A673 (cell line): ENCODE measurements around the gene LRP1B. TPM values are rescaled to one million over a fixed set of nuclear protein-coding genes. Genes with fewer than 3 reads are reported as not detected.

ENCODE experiments used
- BruUV-seq: library from RNA; stranded (reverse); fragments of 400-500 nt; replicated peaks from 2 replicates; lab custom pipeline; 2021; lab: Mats Ljungman, UMichigan
- CTCF ChIA-PET: fragments of 300-600 bp; sonication (Branson Sonifier 250); formaldehyde crosslinking; loops from one replicate; lab custom pipeline; 2022; ENCODE audit warnings: antibody characterized with exemption; lab: Charles Lee
- POLR2A ChIA-PET: fragments of 300-600 bp; sonication (Branson Sonifier 250); formaldehyde crosslinking; loops from one replicate; lab custom pipeline; 2022; ENCODE audit warnings: antibody characterized with exemption; ENCODE audit not compliant: low non-redundant PET; lab: Charles Lee
- DNase-seq: peaks from one replicate; pipeline ENCODE4 v3.0.0-alpha.2; 2015; ENCODE audit warnings: low spot score
- H3K27ac ChIP-seq: fragments of 200-600 bp; sonication (generic); 2 replicates; pipeline ENCODE4 v1.5.1; 2016; ENCODE audit warnings: mixed run types, low read depth, mild to moderate bottlenecking, mixed read lengths, antibody characterized with exemption, low read length; ENCODE audit not compliant: poor library complexity, severe bottlenecking
- H3K27me3 ChIP-seq: fragments of 200-600 bp; sonication (generic); replicated peaks from 2 replicates; pipeline ENCODE4 v1.6.1; 2017; ENCODE audit warnings: mixed run types, low read depth, mild to moderate bottlenecking, mixed read lengths, antibody characterized with exemption, low read length; ENCODE audit not compliant: insufficient read depth, poor library complexity
- H3K36me3 ChIP-seq: fragments of 200-600 bp; sonication (generic); 2 replicates; pipeline ENCODE4 v1.6.1; 2016; ENCODE audit warnings: mixed run types, mild to moderate bottlenecking, mixed read lengths, antibody characterized with exemption, low read length; ENCODE audit not compliant: insufficient read depth, poor library complexity, severe bottlenecking
- H3K4me1 ChIP-seq: fragments of 200-600 bp; sonication (generic); 2 replicates; pipeline ENCODE4 v1.6.1; 2017; ENCODE audit warnings: mixed run types, mild to moderate bottlenecking, mixed read lengths, antibody characterized with exemption, low read length; ENCODE audit not compliant: insufficient read depth, poor library complexity, severe bottlenecking
- H3K4me3 ChIP-seq: fragments of 200-600 bp; sonication (generic); 2 replicates; pipeline ENCODE4 v1.5.1; 2016; ENCODE audit warnings: low read depth, mixed run types, mild to moderate bottlenecking, mixed read lengths, low read length; ENCODE audit not compliant: poor library complexity, severe bottlenecking
- H3K9me3 ChIP-seq: fragments of 200-600 bp; sonication (generic); 2 replicates; pipeline ENCODE4 v1.6.1; 2016; ENCODE audit warnings: mixed run types, low read depth, mild to moderate bottlenecking, mixed read lengths, antibody characterized with exemption, low read length; ENCODE audit not compliant: poor library complexity, severe bottlenecking
- EZH2 ChIP-seq: fragments of 200-600 bp; sonication (generic); IDR thresholded peaks from 2 replicates; pipeline ENCODE4 v1.6.1; 2017; ENCODE audit warnings: borderline replicate concordance, low read depth, mild to moderate bottlenecking, mixed read lengths, antibody characterized with exemption, low read length; ENCODE audit not compliant: poor library complexity, severe bottlenecking
- intact Hi-C: fragments of 100-400 bp; cut with micrococcal nuclease; formaldehyde crosslinking; loops from one replicate; pipeline ENCODE4 v1.10.0; 2022; ENCODE audit not compliant: unreplicated experiment
- total RNA-seq: library from RNA; stranded (reverse); gene quantifications from 2 replicates; pipeline ENCODE4 v1.2.3, GENCODE V29; 2021
- TF ChIP-seq, protein P1 (sequence below): fragments of 300-800, 200-600 bp; sonication (generic); conservative IDR thresholded peaks from 2 replicates; pipeline ENCODE4 v1.5.1; 2017; ENCODE audit warnings: low read depth, mild to moderate bottlenecking, antibody characterized with exemption, low read length, moderate library complexity, mixed read lengths

LRP1B gene
- total RNA-seq, 1 experiment from 2014 or later: 9.9 TPM

DNA sequence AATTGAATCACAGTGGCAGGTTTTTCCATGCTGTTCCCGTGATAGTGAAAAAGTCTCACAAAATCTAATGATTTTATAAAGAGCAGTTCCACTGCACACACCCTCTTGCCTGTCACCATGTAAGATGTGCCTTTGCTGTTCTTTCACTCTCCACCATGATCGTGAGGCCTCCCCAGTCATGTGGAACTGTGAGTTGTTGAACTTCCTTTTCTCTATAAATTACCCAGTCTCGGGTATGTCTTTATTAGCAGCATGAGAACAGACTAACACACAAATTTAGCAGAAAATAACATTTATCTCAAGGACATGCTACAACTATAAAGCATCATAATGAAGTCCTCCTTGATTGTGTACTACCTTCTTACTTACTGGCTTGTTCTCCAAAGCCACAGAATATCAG is 1526.0 kb downstream of the LRP1B start:
- intact Hi-C loops: no loop called here
- Histone ChIP-seq H3K4me1 (no peaks in the 10 kb centered on the region), H3K27ac (no peak overlapping the region), H3K9me3 (no peaks in the 10 kb centered on the region), H3K36me3 (no peaks in the 10 kb centered on the region), H3K27me3 (no peaks in the 10 kb centered on the region), H3K4me3 (no peak overlapping the region)
- ChIA-PET POLR2A (no interaction called here), CTCF (no interaction called here)
- no peak for TF ChIP-seq EZH2
- TF ChIP-seq, protein P1, sequence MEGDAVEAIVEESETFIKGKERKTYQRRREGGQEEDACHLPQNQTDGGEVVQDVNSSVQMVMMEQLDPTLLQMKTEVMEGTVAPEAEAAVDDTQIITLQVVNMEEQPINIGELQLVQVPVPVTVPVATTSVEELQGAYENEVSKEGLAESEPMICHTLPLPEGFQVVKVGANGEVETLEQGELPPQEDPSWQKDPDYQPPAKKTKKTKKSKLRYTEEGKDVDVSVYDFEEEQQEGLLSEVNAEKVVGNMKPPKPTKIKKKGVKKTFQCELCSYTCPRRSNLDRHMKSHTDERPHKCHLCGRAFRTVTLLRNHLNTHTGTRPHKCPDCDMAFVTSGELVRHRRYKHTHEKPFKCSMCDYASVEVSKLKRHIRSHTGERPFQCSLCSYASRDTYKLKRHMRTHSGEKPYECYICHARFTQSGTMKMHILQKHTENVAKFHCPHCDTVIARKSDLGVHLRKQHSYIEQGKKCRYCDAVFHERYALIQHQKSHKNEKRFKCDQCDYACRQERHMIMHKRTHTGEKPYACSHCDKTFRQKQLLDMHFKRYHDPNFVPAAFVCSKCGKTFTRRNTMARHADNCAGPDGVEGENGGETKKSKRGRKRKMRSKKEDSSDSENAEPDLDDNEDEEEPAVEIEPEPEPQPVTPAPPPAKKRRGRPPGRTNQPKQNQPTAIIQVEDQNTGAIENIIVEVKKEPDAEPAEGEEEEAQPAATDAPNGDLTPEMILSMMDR: no peak
- DNase-seq: no peak
- no TSS peak for BruUV-seq

DNA sequence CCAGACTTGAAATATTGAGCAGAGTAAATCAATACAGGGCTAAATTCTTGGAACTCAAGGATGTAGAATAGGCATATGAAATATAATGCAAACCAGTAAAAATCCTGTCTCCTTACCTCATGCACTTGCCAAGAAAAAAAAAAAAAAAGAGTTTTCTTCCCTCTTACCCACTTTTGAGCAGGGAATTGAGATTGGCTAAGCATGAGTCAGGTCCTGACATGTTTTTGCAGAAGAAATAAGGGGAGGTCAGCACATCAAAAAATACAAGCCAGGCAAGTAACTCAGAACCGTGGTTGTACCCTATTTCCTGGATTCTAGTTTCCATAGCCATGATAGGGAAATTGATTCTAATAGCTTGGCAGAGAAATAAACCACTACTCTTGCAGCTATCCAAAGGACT is 1526.7 kb downstream of the LRP1B start:
- Histone ChIP-seq H3K36me3 (no peaks in the 10 kb centered on the region), H3K4me3 (no peak overlapping the region), H3K27ac (no peak overlapping the region), H3K4me1 (no peaks in the 10 kb centered on the region), H3K9me3 (no peaks in the 10 kb centered on the region), H3K27me3 (no peaks in the 10 kb centered on the region)
- POLR2A ChIA-PET: no interaction called here
- intact Hi-C loops: no loop called here
- CTCF ChIA-PET: no interaction called here
- DNase-seq: no peak
- no TSS peak for BruUV-seq
- TF ChIP-seq, protein P1: no peak
- no peak for TF ChIP-seq EZH2

DNA sequence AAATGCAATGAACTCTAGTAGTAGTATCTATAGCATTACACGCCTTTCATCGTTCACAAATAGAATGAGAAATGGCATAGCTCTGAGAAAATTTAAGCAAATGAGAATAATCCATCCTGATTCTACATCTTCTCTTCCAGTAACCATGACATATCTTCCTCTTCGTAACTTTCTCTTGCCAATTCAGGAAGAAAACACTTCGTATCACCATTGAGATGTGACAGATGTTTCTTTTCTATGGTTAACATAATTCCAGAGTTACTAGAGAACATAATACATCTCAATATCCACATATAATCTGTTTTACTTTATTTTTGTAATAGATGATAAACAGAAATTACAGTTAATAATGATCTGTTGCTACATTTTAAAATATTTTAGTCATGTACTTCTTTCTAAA is 1527.4 kb downstream of the LRP1B start:
- Histone ChIP-seq H3K27ac (no peak overlapping the region), H3K27me3 (no peaks in the 10 kb centered on the region), H3K4me1 (no peaks in the 10 kb centered on the region), H3K9me3 (no peaks in the 10 kb centered on the region), H3K4me3 (no peak overlapping the region), H3K36me3 (no peaks in the 10 kb centered on the region)
- POLR2A ChIA-PET: no interaction called here
- TF ChIP-seq, protein P1: no peak
- TF ChIP-seq EZH2: no peak
- no peak for DNase-seq
- intact Hi-C loops: no loop called here
- no TSS peak for BruUV-seq
- CTCF ChIA-PET: no interaction called here
